Naive thymus-derived CD4-positive, alpha-beta T cell (primary cell): Measurements from ENCODE around the gene GATA2. TPM values are rescaled to one million over a fixed set of nuclear protein-coding genes. Genes with fewer than 3 reads are reported as not detected.
A peak's percentile ranks its signal among the peaks of the same experiment; 100 is the strongest.

ENCODE experiments used
- ATAC-seq: fragments of 150-1000 bp; cut with Tn5 transposase; 2 replicates; pipeline ENCODE4 v1.10.0; 2021; ENCODE audit warnings: mild to moderate bottlenecking, moderate library complexity
- CTCF ChIA-PET: fragments of 350-600 bp; sonication (Branson Sonifier 250); formaldehyde crosslinking; loops from one replicate; lab custom pipeline; 2021; ENCODE audit warnings: antibody characterized with exemption; lab: Charles Lee
- POLR2A ChIA-PET: fragments of 350-600 bp; sonication (Branson Sonifier 250); formaldehyde crosslinking; loops from one replicate; lab custom pipeline; 2021; ENCODE audit warnings: antibody characterized with exemption, inconsistent platforms; lab: Charles Lee
- DNase-seq, 9 donors: peaks; one replicate each; pipeline versions ENCODE4 v3.0.0 to v3.0.0-alpha.2; 2020 to 2022; ENCODE audit warnings: mixed read lengths in 1 of 9
- H3K27ac ChIP-seq: one replicate; pipeline ENCODE4 v1.7.0; 2013; ENCODE audit warnings: mild to moderate bottlenecking, low read depth, low read length, moderate library complexity
- H3K27me3 ChIP-seq, 2 donors: one replicate each; pipeline ENCODE4 v1.7.0; 2013; ENCODE audit warnings: low read length in 2 of 2, mild to moderate bottlenecking in 2 of 2, moderate library complexity in 2 of 2; ENCODE audit not compliant: control insufficient read depth in 2 of 2, insufficient read depth in 2 of 2
- H3K36me3 ChIP-seq, 3 experiments: 1 replicate in 2 of 3; 2 replicates in 1 of 3; pipeline ENCODE4 v1.7.0; 2013; ENCODE audit warnings: low read length in 3 of 3, mild to moderate bottlenecking in 3 of 3, moderate library complexity in 1 of 3; ENCODE audit not compliant: insufficient read depth in 3 of 3, control insufficient read depth in 2 of 3
- H3K4me1 ChIP-seq, 2 donors: one replicate each; pipeline ENCODE4 v1.7.0; 2013; ENCODE audit warnings: low read length in 2 of 2, mild to moderate bottlenecking in 2 of 2, moderate library complexity in 1 of 2; ENCODE audit not compliant: control insufficient read depth in 2 of 2, insufficient read depth in 2 of 2
- H3K4me3 ChIP-seq: 2 replicates; pipeline ENCODE4 v1.7.0; 2013; ENCODE audit warnings: mild to moderate bottlenecking, low read length
- H3K9me3 ChIP-seq, 3 experiments: 1 replicate in 2 of 3; 2 replicates in 1 of 3; pipeline ENCODE4 v1.7.0; 2013; ENCODE audit warnings: low read length in 3 of 3; ENCODE audit not compliant: control insufficient read depth in 2 of 3
- H3K27ac Mint-ChIP-seq, 9 donors: one replicate each; pipeline ENCODE4 v1.8.0; 2020 to 2022; ENCODE audit warnings: mixed read lengths in 9 of 9, mild to moderate bottlenecking in 8 of 9, moderate library complexity in 5 of 9, inconsistent platforms in 2 of 9
- H3K27me3 Mint-ChIP-seq, 5 donors: one replicate each; pipeline ENCODE4 v1.8.0; 2021 to 2022; ENCODE audit warnings: mixed read lengths in 5 of 5, mild to moderate bottlenecking in 1 of 5
- H3K36me3 Mint-ChIP-seq, 5 donors: one replicate each; pipeline ENCODE4 v1.8.0; 2020 to 2022; ENCODE audit warnings: mixed read lengths in 5 of 5, mild to moderate bottlenecking in 3 of 5, inconsistent platforms in 1 of 5
- H3K4me1 Mint-ChIP-seq, 7 donors: one replicate each; pipeline ENCODE4 v1.8.0; 2020 to 2022; ENCODE audit warnings: mixed read lengths in 7 of 7, mild to moderate bottlenecking in 3 of 7, inconsistent platforms in 1 of 7
- H3K4me3 Mint-ChIP-seq, 10 donors: one replicate each; pipeline ENCODE4 v1.8.0; 2020 to 2022; ENCODE audit warnings: mild to moderate bottlenecking in 10 of 10, mixed read lengths in 10 of 10, moderate library complexity in 6 of 10, inconsistent platforms in 2 of 10
- H3K9me3 Mint-ChIP-seq, 11 donors: one replicate each; pipeline ENCODE4 v1.8.0; 2020 to 2022; ENCODE audit warnings: mixed read lengths in 11 of 11, mild to moderate bottlenecking in 4 of 11, inconsistent platforms in 1 of 11, moderate library complexity in 1 of 11
- intact Hi-C, 2 donors: fragments of 100-400 bp; cut with micrococcal nuclease; formaldehyde crosslinking; loops; one replicate each; pipeline ENCODE4 v1.15.1; 2023
- polyA plus RNA-seq, 2 donors: library from polyadenylated mRNA; unstranded; fragments of 300-500 nt; fragmentation: Illumina TruSeq; gene quantifications; one replicate each; pipeline ENCODE4 v1.2.3, GENCODE V29; 2021
- total RNA-seq, 6 experiments: library from RNA in 5 of 6; stranded (reverse) in 5 of 6; gene quantifications; 1 replicate in 5 of 6; 2 replicates in 1 of 6; pipeline ENCODE4 v1.2.3 and lab custom pipeline; 2021 to 2026

The GATA2 gene
- total and polyA plus RNA-seq, 7 experiments from 2014 or later = 0.30 to 70.9 (median 14.0) TPM; not detected in 4

DNA sequence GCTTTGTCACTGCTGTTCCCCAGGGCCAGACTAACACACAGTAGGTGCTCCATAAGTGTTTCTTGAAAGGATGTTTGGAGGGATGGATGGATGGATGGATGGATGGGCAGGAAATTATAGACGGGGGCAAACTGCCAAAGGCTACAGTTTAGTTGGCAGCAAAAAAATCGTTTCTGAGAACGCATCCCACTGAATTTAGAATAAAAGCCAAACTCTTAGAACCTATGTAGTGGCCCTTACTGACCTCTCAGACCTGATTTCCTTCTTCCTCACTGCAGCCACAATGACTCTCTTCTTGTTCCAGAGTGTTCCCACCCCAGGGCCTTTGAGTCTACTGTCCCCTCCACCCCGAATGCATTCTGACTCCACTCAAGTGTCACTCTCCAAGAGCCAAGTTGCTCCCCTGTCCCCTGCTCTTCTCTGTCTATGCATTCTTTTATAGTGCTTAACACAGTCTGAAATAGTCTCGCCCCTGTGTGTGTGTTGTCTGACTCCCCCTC, 5.2 kb upstream of the GATA2 start:
- Histone ChIP-seq H3K4me3 (no peak overlapping the region), H3K4me1 (peaks cover 0 to 4% of the 10 kb centered on the region in 2 donors), H3K27ac (no peak overlapping the region), H3K36me3 (no peaks in the 10 kb centered on the region), H3K9me3 (no peaks in the 10 kb centered on the region), H3K27me3 (peaks cover 0 to 5% of the 10 kb centered on the region in 2 donors)
- H3K36me3 Mint-ChIP-seq = no peaks in the 10 kb centered on the region
- H3K4me3 Mint-ChIP-seq = peak overlapping the region; percentile 50 to 77 (median 66)
- ChIA-PET POLR2A (interaction anchor here (0.9 kb wide), 1 partner anchor 35 kb away, joined by 3 read pairs; no protein-coding TSS in a partner anchor), CTCF (interaction anchor here (0.7 to 3.3 kb wide), 3 partner anchors 72 to 405 kb away, joined by 3 to 21 read pairs (median 3); no protein-coding TSS in a partner anchor)
- H3K9me3 Mint-ChIP-seq = peaks cover 0 to 6% (median 0%) of the 10 kb centered on the region in 11 donors
- peaks cover 4 to 14% (median 9%) of the 10 kb centered on the region in 7 donors for H3K4me1 Mint-ChIP-seq
- H3K27me3 Mint-ChIP-seq = peaks cover 54 to 69% (median 63%) of the 10 kb centered on the region in 5 donors
- ATAC-seq (no peak), DNase-seq (no peak)
- no peak overlapping the region for H3K27ac Mint-ChIP-seq
- intact Hi-C loops = loop anchor here (5.0 to 10.0 kb wide), 4 partner anchors 109 to 486 kb away; no protein-coding TSS in a partner anchor

DNA sequence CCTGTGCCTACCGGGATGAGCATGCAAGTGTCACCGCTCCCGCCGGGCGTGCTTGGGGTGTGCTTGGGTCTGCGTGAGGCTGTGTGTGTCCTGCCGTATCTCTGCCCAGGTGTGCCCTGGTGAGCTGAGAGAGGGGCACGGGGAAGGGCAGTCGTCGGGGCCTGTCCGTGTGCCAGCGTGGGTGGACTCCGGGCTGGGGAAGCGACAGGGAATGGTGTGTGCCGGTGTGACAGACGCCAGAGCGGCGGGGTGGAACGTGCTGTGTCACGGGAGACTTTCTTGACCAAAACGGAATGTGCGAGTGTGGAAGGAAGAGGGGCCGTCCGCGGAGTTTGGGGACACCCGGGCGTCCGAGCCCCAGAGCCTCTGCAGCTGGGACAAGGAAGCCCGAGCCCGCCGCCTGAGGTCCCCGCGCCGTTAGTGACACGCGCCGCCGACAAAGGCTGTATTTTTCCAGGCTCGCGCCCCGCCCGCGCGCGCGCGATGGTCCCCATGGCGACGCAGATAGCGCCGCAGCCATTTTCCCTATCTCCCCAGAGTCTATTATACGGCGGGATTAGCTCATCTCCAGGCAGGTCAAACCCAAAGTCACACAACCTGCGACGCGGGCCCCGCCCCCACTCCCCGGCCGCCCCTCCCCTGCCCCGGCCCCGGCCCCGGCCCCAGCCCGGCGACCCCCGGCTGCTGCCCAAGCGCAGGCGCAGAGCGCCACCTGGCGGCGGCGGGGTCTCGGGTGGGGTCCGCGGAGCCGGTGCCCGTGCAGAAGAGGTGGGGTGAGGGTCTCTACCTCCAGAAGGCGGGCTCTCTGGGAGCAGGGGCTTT, 4.5 kb upstream of the GATA2 start:
- intact Hi-C loops = loop anchor here (1.0 to 10.0 kb wide), 9 partner anchors 71 to 485 kb away; no protein-coding TSS in a partner anchor
- Mint-ChIP-seq H3K27ac (peak overlapping the region in 2 of 9 donors; percentile 41 to 62), H3K27me3 (peaks cover 54 to 69% (median 59%) of the 10 kb centered on the region in 5 donors), H3K36me3 (no peaks in the 10 kb centered on the region), H3K9me3 (peaks cover 0 to 6% (median 0%) of the 10 kb centered on the region in 11 donors), H3K4me1 (peaks cover 4 to 14% (median 9%) of the 10 kb centered on the region in 7 donors), H3K4me3 (peak overlapping the region; percentile 69 to 85 (median 77))
- Histone ChIP-seq H3K4me1 (peaks cover 0 to 5% of the 10 kb centered on the region in 2 donors), H3K36me3 (no peaks in the 10 kb centered on the region), H3K4me3 (peak overlapping the region; percentile 5), H3K27me3 (peaks cover 0 to 5% of the 10 kb centered on the region in 2 donors), H3K9me3 (no peaks in the 10 kb centered on the region), H3K27ac (no peak overlapping the region)
- peak; percentile 75 for ATAC-seq
- ChIA-PET POLR2A (interaction anchor here (0.9 kb wide), 1 partner anchor 34 kb away, joined by 3 read pairs; no protein-coding TSS in a partner anchor), CTCF (interaction anchor here (0.5 to 3.3 kb wide), 7 partner anchors 8 to 405 kb away, joined by 3 to 21 read pairs (median 3); no protein-coding TSS in a partner anchor)
- peak; percentile 55 to 86 (median 72) for DNase-seq

DNA sequence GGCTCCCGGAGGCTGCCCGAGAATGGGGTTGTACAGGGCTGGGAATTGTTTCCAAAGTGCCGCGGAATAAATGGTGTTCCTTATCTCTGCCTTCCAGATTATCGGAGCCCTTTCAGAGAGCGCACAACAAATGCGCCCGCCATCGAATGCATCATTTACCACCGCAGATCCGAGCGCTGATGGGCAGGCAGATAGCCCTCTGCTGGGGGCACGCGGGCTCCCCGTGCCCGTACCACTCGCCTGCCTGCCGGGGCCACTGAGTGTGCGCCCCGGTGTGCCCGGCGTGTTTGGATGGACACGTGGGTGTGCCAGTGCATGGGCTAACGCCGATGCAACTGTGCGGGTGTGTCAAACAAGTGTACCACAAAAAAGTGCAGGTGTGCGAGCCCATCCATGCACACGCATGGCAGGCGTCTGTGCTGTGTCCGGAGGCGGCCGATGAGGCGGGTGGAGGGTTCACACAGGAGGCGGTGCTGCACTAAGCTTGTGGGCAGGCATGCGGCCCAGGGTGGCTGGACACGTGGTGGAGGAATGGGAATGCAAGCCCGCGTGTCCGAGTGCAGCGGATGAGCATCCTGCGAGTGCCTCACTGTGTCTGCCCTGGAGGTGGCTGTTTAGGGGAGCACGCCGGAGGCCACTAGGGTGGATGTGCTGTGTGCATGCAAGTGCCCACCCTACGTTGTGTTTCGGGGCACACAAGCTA, 3.8 kb upstream of the GATA2 start:
- Mint-ChIP-seq H3K9me3 (peaks cover 0 to 6% (median 0%) of the 10 kb centered on the region in 11 donors), H3K36me3 (no peaks in the 10 kb centered on the region), H3K4me1 (peaks cover 8 to 16% (median 13%) of the 10 kb centered on the region in 7 donors), H3K27me3 (peaks cover 58 to 72% (median 63%) of the 10 kb centered on the region in 5 donors), H3K27ac (no peak overlapping the region), H3K4me3 (peak overlapping the region in 9 of 10 donors; percentile 69 to 85 (median 77))
- intact Hi-C loops = loop anchor here (1.0 to 10.0 kb wide), 9 partner anchors 70 to 484 kb away; no protein-coding TSS in a partner anchor
- Histone ChIP-seq H3K36me3 (no peaks in the 10 kb centered on the region), H3K27me3 (peaks cover 3 to 6% of the 10 kb centered on the region in 2 donors), H3K9me3 (no peaks in the 10 kb centered on the region), H3K4me1 (peaks cover 0 to 12% of the 10 kb centered on the region in 2 donors), H3K4me3 (peak overlapping the region; percentile 5), H3K27ac (no peak overlapping the region)
- DNase-seq = peak in 1 of 9 donors; percentile 19
- POLR2A ChIA-PET = no interaction called here
- CTCF ChIA-PET = interaction anchor here (0.6 to 3.3 kb wide), 5 partner anchors 70 to 404 kb away, joined by 3 to 21 read pairs (median 3); no protein-coding TSS in a partner anchor
- ATAC-seq = no peak

DNA sequence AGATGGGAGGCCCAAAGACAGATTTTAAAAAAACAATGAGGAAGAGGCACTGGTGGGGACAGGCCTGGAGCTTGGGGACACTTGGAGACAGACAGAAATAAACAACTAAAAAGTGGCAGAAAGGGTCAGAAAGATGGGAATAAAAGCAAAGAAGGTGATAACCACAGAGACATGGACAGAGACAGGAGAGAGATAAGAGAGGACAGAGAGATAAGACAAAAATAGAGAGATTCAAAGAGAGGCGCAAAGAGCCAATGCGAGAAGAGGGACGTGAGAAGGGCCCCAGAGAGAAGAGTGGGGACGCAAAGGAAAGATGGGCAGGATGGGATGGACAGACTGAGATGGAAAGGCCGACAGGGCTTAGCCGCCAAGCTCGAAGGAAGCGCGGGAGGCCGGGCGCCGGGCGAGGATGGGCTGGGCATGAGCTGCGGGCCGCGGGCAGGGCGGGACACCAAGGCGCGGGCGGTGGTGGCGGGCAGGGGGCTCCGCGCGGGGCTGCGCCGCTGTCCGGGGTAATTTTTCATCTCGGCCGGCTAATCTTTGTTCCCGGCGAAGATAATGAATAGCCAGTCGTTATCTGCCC, 3.1 kb upstream of the GATA2 start:
- DNase-seq = peak in 1 of 9 donors; percentile 21
- ChIA-PET POLR2A (interaction anchor here (0.6 kb wide), 1 partner anchor 175 kb away, joined by 3 read pairs; no protein-coding TSS in a partner anchor), CTCF (interaction anchor here (0.9 to 1.7 kb wide), 4 partner anchors 10 to 400 kb away, joined by 3 to 5 read pairs (median 4); no protein-coding TSS in a partner anchor)
- Histone ChIP-seq H3K4me3 (no peak overlapping the region), H3K36me3 (no peaks in the 10 kb centered on the region), H3K27me3 (peaks cover 7 to 10% of the 10 kb centered on the region in 2 donors), H3K4me1 (peaks cover 0 to 17% of the 10 kb centered on the region in 2 donors), H3K9me3 (no peaks in the 10 kb centered on the region), H3K27ac (no peak overlapping the region)
- H3K36me3 Mint-ChIP-seq = no peaks in the 10 kb centered on the region
- intact Hi-C loops = loop anchor here (2.0 to 10.0 kb wide), 5 partner anchors 111 to 484 kb away; no protein-coding TSS in a partner anchor
- peaks cover 60 to 74% (median 62%) of the 10 kb centered on the region in 5 donors for H3K27me3 Mint-ChIP-seq
- H3K9me3 Mint-ChIP-seq = peaks cover 0 to 6% (median 0%) of the 10 kb centered on the region in 11 donors
- H3K27ac Mint-ChIP-seq = peak overlapping the region in 2 of 9 donors; percentile 22 to 44
- H3K4me1 Mint-ChIP-seq = peaks cover 12 to 20% (median 14%) of the 10 kb centered on the region in 7 donors
- ATAC-seq = no peak
- H3K4me3 Mint-ChIP-seq = peak overlapping the region; percentile 33 to 81 (median 62)

DNA sequence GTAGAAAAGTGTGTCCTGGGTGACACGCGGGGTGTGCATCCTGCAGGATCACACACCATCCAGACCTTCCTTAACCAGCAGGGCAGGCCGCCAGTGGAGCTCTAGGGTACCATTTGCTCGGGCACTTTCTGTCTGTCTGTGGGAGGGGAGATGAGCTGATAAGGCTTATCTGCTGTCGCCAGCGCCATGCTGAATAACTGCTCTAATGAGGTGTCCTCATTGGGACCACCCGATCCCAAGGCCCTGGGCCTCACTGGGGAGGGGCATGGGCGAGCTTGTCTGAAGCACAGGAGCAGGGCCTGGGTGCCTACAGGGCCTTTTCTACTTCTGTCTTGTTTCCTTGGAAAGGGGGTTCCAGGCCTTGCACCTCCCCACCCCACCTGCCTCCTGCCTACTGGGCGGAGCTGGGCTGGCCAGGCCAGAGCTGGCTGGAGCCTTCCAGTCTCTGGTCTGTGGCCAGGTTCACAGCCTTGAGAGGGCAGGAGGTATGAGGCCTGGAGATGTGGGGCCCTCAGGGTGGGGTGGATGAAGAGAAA, 2.5 kb upstream of the GATA2 start:
- Histone ChIP-seq H3K9me3 (no peaks in the 10 kb centered on the region), H3K27ac (no peak overlapping the region), H3K4me3 (no peak overlapping the region), H3K4me1 (peaks cover 0 to 21% of the 10 kb centered on the region in 2 donors), H3K36me3 (no peaks in the 10 kb centered on the region), H3K27me3 (peaks cover 8 to 14% of the 10 kb centered on the region in 2 donors)
- ChIA-PET CTCF (interaction anchor here (0.6 to 1.7 kb wide), 4 partner anchors 11 to 338 kb away, joined by 3 to 5 read pairs (median 4); no protein-coding TSS in a partner anchor), POLR2A (interaction anchor here (0.6 kb wide), 1 partner anchor 174 kb away, joined by 3 read pairs; no protein-coding TSS in a partner anchor)
- Mint-ChIP-seq H3K9me3 (peaks cover 0 to 5% (median 0%) of the 10 kb centered on the region in 11 donors), H3K4me3 (peak overlapping the region in 7 of 10 donors; percentile 33 to 81 (median 62)), H3K4me1 (peaks cover 12 to 25% (median 14%) of the 10 kb centered on the region in 7 donors), H3K36me3 (no peaks in the 10 kb centered on the region), H3K27ac (no peak overlapping the region), H3K27me3 (peaks cover 55 to 74% (median 57%) of the 10 kb centered on the region in 5 donors)
- intact Hi-C loops = loop anchor here (5.0 to 10.0 kb wide), 4 partner anchors 112 to 483 kb away; no protein-coding TSS in a partner anchor
- ATAC-seq (no peak), DNase-seq (peak in 1 of 9 donors; percentile 19)
